Activated B cell treated with CpG ODN at 0.5 μM for 24 hours (primary cell): ENCODE results near the gene EPB41L4A. TPM values are rescaled to one million over a fixed set of nuclear protein-coding genes. Genes with fewer than 3 reads are reported as not detected.

Experiments used
- ATAC-seq: fragments of 200-7000 bp; cut with Tn5 transposase; one replicate; pipeline ENCODE4 v1.10.0; 2021; ENCODE audit warnings: low read depth, mild to moderate bottlenecking, moderate library complexity
- CTCF ChIA-PET: fragments of 350-600 bp; sonication (Branson Sonifier 250); formaldehyde crosslinking; loops from one replicate; lab custom pipeline; 2021; ENCODE audit warnings: antibody characterized with exemption; lab: Charles Lee
- POLR2A ChIA-PET: fragments of 350-600 bp; sonication (Branson Sonifier 250); formaldehyde crosslinking; loops from one replicate; lab custom pipeline; 2021; ENCODE audit warnings: antibody characterized with exemption; lab: Charles Lee
- DNase-seq: peaks from one replicate; pipeline ENCODE4 v3.0.0; 2022
- H3K27ac Mint-ChIP-seq: one replicate; pipeline ENCODE4 v1.8.0; 2020; ENCODE audit warnings: mixed read lengths
- H3K27me3 Mint-ChIP-seq: one replicate; pipeline ENCODE4 v1.8.0; 2021; ENCODE audit warnings: mixed read lengths
- H3K36me3 Mint-ChIP-seq: one replicate; pipeline ENCODE4 v1.8.0; 2021; ENCODE audit warnings: low read depth, mixed read lengths
- H3K4me1 Mint-ChIP-seq: one replicate; pipeline ENCODE4 v1.8.0; 2021; ENCODE audit warnings: mixed read lengths
- H3K4me3 Mint-ChIP-seq: one replicate; pipeline ENCODE4 v1.8.0; 2020; ENCODE audit warnings: mild to moderate bottlenecking, mixed read lengths
- H3K9me3 Mint-ChIP-seq: one replicate; pipeline ENCODE4 v1.8.0; 2020; ENCODE audit warnings: mixed read lengths
- CTCF ChIP-seq: fragments of 200-600 bp; IDR thresholded peaks from one replicate; pipeline ENCODE4 v1.8.0; 2022; ENCODE audit warnings: antibody characterized with exemption, mild to moderate bottlenecking
- intact Hi-C: fragments of 100-400 bp; cut with micrococcal nuclease; formaldehyde crosslinking; loops from one replicate; pipeline ENCODE4 v1.15.1; 2024
- total RNA-seq: library from RNA; stranded (reverse); gene quantifications from 2 replicates; pipeline ENCODE4 v1.2.3, GENCODE V29; 2022

Gene EPB41L4A
- total RNA-seq, 1 donor from 2014 or later = 7.1 TPM

GRCh38 chr5:112234000-112234399, 185.1 kb downstream of the EPB41L4A start:
- H3K4me1 Mint-ChIP-seq = no peaks in the 10 kb centered on the region
- no peaks in the 10 kb centered on the region for H3K9me3 Mint-ChIP-seq
- no peak for ATAC-seq
- peaks cover 2% of the 10 kb centered on the region for H3K27me3 Mint-ChIP-seq
- intact Hi-C loops = no loop called here
- TF ChIP-seq CTCF = no peak
- POLR2A ChIA-PET = no interaction called here
- no peak overlapping the region for H3K4me3 Mint-ChIP-seq
- DNase-seq = no peak
- CTCF ChIA-PET = no interaction called here
- no peak overlapping the region for H3K27ac Mint-ChIP-seq
- no peaks in the 10 kb centered on the region for H3K36me3 Mint-ChIP-seq

GRCh38 chr5:112232667-112233066, 186.4 kb downstream of the EPB41L4A start:
- POLR2A ChIA-PET = no interaction called here
- CTCF ChIA-PET = no interaction called here

DNA sequence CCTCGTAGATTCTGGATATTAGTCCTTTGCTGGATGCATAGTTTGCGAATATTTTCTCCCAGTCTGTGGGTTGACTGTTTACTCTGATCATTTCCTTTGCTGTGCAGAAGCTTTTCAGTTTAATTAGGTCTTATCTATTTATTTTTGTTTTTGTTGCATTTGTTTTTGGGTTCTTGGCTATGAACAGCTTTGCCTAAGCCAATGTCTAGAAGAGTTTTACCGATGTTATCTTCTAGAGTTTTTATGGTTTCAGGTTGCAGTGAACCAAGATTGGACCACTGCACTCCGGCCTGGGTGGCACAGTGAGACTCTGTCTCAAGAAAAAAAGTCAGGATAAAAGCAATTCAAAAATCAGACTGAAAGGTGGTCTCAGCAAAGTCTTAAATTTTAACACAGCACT, 188.5 kb downstream of the EPB41L4A start:
- intact Hi-C loops = no loop called here
- ATAC-seq (no peak), DNase-seq (no peak)
- POLR2A ChIA-PET = no interaction called here
- Mint-ChIP-seq H3K9me3 (no peaks in the 10 kb centered on the region), H3K4me3 (no peak overlapping the region), H3K27ac (no peak overlapping the region), H3K27me3 (no peaks in the 10 kb centered on the region), H3K4me1 (no peaks in the 10 kb centered on the region), H3K36me3 (no peaks in the 10 kb centered on the region)
- no peak for TF ChIP-seq CTCF
- CTCF ChIA-PET = no interaction called here

More at GRCh38 chr5:112232667-112233066, 186.4 kb downstream of the EPB41L4A start:
- Mint-ChIP-seq H3K27ac (no peak overlapping the region), H3K36me3 (no peaks in the 10 kb centered on the region), H3K27me3 (peaks cover 2% of the 10 kb centered on the region), H3K4me1 (no peaks in the 10 kb centered on the region), H3K4me3 (no peak overlapping the region), H3K9me3 (no peaks in the 10 kb centered on the region)
- DNase-seq = no peak
- no peak for ATAC-seq
- intact Hi-C loops = no loop called here
- no peak for TF ChIP-seq CTCF

DNA sequence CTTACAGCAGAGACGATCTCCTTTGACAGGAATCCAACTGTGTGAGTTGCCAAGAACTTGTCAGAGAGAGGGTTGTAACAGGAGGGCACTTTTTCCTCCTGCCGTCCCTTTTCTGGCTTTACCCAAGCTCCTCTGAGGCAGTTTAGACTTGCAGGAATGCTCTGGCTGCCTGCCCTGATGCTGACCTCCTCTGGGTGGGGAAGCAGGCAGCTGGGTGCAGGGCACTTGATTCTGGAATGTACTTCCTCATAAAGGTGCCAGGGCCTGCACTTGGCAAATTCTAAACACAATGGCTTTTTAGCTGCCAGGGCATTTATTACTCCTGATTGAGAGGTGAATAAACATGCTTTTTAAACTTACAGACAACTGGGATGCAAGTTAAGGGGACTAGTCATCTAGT, 190.4 kb downstream of the EPB41L4A start:
- no peaks in the 10 kb centered on the region for H3K36me3 Mint-ChIP-seq
- ChIA-PET CTCF (no interaction called here), POLR2A (no interaction called here)
- no peak for TF ChIP-seq CTCF
- H3K4me3 Mint-ChIP-seq = no peak overlapping the region
- intact Hi-C loops = no loop called here
- no peak overlapping the region for H3K27ac Mint-ChIP-seq
- no peaks in the 10 kb centered on the region for H3K9me3 Mint-ChIP-seq
- DNase-seq = no peak
- ATAC-seq = no peak
- H3K27me3 Mint-ChIP-seq = no peaks in the 10 kb centered on the region
- H3K4me1 Mint-ChIP-seq = no peaks in the 10 kb centered on the region

DNA sequence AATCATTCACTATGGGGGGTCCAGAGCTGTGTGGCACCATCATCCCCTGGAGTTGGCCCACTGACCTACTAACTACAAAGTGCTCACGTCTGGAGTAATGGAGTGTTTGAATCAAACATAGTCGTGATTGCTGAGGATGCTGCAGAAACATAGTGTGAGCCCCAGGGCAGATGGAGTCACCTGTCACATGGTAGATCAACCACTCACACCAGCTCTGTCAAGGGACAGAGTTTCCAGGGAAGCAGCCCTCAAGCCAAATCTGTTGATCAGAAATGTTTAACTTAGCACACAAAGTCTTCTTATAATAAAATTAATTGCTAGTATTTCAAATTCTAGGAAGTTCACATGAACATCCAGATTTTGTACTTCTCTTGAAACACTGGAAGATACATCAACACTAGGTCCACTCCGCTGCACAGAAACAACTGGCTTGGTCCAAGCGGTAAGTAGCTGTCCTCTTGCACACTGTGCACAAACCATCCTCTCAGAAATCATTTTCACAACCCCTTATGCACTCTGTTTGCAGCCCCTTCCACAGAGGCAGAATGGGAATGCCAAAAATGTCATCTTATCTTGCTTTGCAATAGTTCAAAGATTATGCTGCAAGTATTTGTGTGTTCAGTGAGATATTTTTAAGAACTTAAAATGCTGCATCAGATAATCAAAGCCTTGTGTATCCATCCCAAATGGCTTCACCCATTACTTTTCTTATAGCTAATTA, 191.0 kb downstream of the EPB41L4A start:
- no peak for TF ChIP-seq CTCF
- H3K4me1 Mint-ChIP-seq = no peaks in the 10 kb centered on the region
- POLR2A ChIA-PET = no interaction called here
- no peak overlapping the region for H3K27ac Mint-ChIP-seq
- ATAC-seq (no peak), DNase-seq (no peak)
- CTCF ChIA-PET = no interaction called here
- H3K4me3 Mint-ChIP-seq = no peak overlapping the region
- H3K9me3 Mint-ChIP-seq = no peaks in the 10 kb centered on the region
- no peaks in the 10 kb centered on the region for H3K27me3 Mint-ChIP-seq
- intact Hi-C loops = no loop called here
- H3K36me3 Mint-ChIP-seq = no peaks in the 10 kb centered on the region
